Measurements from ENCODE around the gene CNTNAP2.
A peak's percentile ranks its signal among the peaks of the same experiment; 100 is the strongest.

CNTNAP2 gene

DNA sequence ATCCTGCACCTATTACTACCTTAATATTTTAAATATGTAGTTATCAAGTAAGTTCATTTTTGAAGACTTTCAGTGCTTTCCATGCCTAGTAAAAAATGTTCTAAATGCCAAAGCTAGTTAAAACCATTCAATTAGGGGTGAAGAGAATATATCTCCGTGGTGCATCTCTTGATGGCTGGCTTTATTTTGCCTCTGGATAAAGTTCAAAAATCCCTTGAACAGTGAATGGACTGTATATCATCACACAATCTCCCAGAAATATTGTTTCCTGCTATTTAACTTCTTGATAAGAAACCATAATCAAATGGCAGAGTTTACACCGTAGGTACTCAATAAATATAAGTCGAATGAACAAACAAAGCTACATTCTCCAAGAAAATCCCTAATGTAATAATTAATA, 1360.9 kb downstream of the CNTNAP2 start:
- Mint-ChIP-seq H3K9me3 (peaks cover 6 to 22% of the 10 kb centered on the region in 2 donors), H3K4me3 (no peak overlapping the region), H3K27ac (no peak overlapping the region), H3K4me1 (no peaks in the 10 kb centered on the region), H3K27me3 (no peaks in the 10 kb centered on the region)
- no peak for ATAC-seq
- no peak for DNase-seq

DNA sequence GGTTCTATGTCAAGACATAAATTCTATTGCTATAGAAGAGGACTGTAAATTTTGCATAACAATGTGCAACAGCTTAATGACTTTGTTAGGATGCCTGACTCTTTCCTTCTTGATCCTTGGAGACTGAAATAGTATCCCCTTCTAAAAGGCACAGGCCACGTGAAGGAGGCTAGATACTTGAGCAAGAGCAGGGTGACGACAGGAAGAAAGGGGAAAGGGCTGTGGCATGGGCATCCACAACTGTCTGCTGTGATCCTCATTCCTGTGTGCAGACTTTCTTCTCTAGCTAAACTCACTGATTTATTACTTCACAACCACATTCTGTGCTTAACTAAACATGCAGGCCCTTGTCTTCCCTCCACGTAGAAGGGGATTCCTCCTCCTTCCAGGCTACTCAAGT, 1362.2 kb downstream of the CNTNAP2 start:
- H3K4me1 Mint-ChIP-seq = no peaks in the 10 kb centered on the region
- no peak for ATAC-seq

DNA sequence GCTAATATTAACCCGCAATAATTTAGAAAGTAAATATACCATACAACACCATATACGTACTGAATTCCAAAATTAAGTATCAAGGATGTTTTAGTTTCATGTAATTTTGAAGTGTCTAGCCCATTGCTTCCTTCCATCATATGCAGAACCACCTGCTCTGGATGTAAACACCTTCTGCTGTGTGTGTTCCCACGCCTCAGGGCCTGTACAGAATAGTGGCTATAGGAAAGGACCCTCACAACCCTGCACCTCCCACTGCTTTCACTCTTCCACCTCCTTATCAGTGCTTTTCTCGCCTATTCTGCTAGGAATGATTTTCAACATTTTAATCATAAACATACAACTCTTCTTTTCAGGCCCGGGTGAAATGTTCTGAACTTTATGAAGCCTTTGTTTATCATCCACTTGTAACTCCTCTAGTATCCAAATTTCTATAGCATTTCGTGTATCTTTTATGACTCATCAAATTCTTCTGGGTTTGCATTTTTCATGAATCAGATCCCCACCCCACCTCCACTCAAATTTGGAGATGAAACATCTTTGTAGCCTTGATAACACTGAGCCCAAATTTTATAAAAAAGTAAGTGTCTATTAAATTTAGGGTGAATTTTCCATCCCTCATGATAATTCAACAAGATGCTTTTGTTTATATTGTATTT, 1367.2 kb downstream of the CNTNAP2 start:
- no peak overlapping the region for H3K27ac Mint-ChIP-seq
- H3K27me3 Mint-ChIP-seq = no peaks in the 10 kb centered on the region
- no peak for DNase-seq
- no peak overlapping the region for H3K4me3 Mint-ChIP-seq
- no peaks in the 10 kb centered on the region for H3K4me1 Mint-ChIP-seq
- no peak for ATAC-seq
- H3K9me3 Mint-ChIP-seq = peaks cover 0 to 6% of the 10 kb centered on the region in 2 donors

More for the DNA sequence above, 1362.2 kb downstream of the CNTNAP2 start:
- Mint-ChIP-seq H3K27me3 (no peaks in the 10 kb centered on the region), H3K27ac (no peak overlapping the region), H3K4me3 (no peak overlapping the region), H3K9me3 (peaks cover 0 to 14% of the 10 kb centered on the region in 2 donors)
- DNase-seq = no peak

DNA sequence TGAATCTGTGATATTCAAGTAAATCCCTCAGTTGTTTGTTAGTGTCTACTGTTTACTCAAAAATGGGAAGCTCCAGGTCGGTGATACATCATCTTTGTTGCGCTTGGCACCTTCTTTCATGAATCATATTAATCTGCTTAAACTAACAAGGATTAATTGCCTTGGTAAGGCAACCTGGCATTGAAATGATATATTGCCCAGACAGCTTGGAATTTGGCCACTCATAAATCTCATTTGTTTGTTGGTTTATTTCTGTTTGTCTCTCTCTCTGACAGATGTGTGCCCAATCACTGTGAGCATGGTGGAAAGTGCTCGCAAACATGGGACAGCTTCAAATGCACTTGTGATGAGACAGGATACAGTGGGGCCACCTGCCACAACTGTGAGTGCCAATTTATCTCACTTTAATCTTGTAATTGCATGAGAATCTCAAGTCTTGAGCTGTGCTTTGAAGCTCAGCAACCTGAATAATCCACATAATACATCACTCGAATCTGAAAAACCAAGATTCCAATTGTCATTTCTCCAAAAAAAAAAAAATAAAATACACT, 1369.1 kb downstream of the CNTNAP2 start:
- no peaks in the 10 kb centered on the region for H3K4me1 Mint-ChIP-seq
- no peak for DNase-seq
- no peaks in the 10 kb centered on the region for H3K27me3 Mint-ChIP-seq
- H3K27ac Mint-ChIP-seq = no peak overlapping the region
- H3K4me3 Mint-ChIP-seq = no peak overlapping the region
- H3K9me3 Mint-ChIP-seq = peaks cover 0 to 7% of the 10 kb centered on the region in 2 donors
- no peak for ATAC-seq

DNA sequence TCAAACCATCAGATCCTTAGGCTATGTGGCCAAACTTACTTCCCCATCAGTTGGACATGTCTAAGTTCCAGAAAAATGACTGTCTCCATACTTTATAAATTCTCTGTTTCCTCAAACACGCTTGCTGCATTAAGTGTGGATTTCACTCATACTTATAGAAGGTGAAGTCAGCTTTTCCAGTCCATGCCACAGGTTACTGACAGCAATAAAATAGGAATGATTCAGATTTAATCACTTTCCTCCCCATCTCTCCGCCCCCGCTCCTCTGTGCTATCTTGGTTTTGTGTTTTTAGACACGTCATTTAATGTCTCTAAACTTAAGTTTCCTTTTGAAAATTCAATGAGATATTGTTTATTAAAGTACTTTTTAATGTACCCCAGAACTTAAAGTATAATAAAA, 1376.0 kb downstream of the CNTNAP2 start:
- ATAC-seq (no peak), DNase-seq (no peak)
- no peak overlapping the region for H3K4me3 Mint-ChIP-seq
- no peak overlapping the region for H3K27ac Mint-ChIP-seq
- H3K9me3 Mint-ChIP-seq = peaks cover 0 to 13% of the 10 kb centered on the region in 2 donors
- H3K27me3 Mint-ChIP-seq = no peaks in the 10 kb centered on the region
- H3K4me1 Mint-ChIP-seq = no peaks in the 10 kb centered on the region

DNA sequence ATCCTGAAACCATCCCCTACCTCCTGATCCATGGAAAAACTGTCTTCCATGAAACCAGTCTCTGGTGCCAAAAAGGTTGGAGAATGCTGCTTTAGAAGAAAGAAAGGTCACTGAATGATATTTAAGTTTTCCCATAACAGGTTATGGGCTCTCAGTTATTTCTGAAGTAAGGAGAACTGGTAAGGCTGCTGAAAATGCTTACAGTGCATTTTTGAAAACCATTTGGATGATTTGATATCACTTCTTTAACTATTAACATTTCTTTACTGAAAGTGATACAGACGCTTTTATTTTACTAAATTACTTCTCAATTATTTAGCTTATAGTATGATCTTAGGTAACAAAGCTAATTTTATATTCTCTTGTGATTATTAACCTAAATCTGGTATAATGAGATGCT, 1379.6 kb downstream of the CNTNAP2 start:
- Mint-ChIP-seq H3K4me3 (no peak overlapping the region), H3K27ac (no peak overlapping the region), H3K4me1 (no peaks in the 10 kb centered on the region), H3K9me3 (peaks cover 0 to 4% of the 10 kb centered on the region in 2 donors), H3K27me3 (no peaks in the 10 kb centered on the region)
- DNase-seq = no peak
- no peak for ATAC-seq

DNA sequence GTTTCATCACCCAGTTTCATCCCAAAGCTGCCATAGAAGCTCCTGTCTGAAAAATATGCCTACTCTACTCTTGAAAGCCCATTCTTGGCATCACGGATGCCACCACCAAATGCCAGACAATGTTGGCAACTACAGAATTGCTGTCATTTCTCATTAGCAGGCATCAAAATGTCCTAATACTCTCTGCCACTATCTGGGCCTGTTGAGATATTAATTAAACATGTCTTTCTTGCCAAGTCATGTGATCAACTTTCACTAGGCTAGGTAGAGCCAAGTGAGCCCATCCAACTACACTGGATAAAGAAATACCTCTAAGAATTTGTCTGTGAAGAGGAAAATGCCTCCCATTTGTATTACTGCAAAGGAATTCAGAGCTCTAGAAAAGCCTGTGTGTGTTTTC, 1380.6 kb downstream of the CNTNAP2 start:
- ATAC-seq (no peak), DNase-seq (no peak)
- Mint-ChIP-seq H3K27me3 (no peaks in the 10 kb centered on the region), H3K4me3 (no peak overlapping the region), H3K27ac (no peak overlapping the region), H3K9me3 (no peaks in the 10 kb centered on the region), H3K4me1 (no peaks in the 10 kb centered on the region)

DNA sequence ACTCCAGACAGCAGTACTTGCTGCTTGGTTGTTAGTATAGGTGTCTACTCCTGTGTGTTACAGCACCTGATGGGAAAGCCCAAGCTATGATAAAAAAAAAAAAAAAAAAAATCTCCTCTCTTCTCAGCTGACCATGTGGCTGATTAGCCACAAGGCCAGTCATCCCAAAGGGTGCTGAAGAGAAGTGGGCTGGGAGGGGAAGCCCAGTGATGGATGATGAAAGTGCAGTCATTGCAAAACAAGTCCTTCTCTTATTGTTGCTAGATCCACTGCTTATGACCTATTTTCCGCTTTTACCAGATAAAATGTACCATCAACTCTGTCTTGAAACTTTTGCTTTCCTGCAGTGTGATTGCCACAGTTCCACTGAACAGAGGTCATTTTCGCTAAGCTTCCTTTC, 1381.5 kb downstream of the CNTNAP2 start:
- no peak overlapping the region for H3K4me3 Mint-ChIP-seq
- no peak overlapping the region for H3K27ac Mint-ChIP-seq
- no peaks in the 10 kb centered on the region for H3K9me3 Mint-ChIP-seq

DNA sequence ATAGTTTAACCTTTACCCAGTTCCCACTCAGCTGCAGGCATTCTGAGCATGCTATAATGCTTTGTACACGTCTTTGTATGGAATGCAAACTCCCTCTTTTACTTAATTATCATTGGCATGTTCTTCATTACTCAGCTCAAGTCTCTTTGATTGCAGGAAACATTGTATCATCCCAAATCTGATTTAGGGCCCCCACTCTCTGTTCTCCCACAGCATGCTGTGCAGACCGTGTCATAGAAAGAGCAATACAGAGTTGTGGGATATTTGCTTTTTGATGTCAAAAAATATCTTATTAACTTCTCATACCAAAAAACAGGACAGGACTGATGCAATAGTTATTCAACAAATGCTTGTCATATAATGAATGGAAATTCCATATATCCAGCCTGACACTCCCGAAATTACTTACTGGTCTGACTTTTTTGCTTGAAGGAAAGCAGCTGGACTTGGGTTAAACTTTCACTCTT, 1392.5 kb downstream of the CNTNAP2 start:
- Mint-ChIP-seq H3K9me3 (peaks cover 0 to 25% of the 10 kb centered on the region in 2 donors), H3K27ac (no peak overlapping the region), H3K27me3 (no peaks in the 10 kb centered on the region), H3K4me1 (no peaks in the 10 kb centered on the region), H3K4me3 (no peak overlapping the region)
- DNase-seq (no peak), ATAC-seq (no peak)

More for the DNA sequence above, 1381.5 kb downstream of the CNTNAP2 start:
- DNase-seq = no peak
- no peaks in the 10 kb centered on the region for H3K27me3 Mint-ChIP-seq
- no peak for ATAC-seq
- no peaks in the 10 kb centered on the region for H3K4me1 Mint-ChIP-seq

DNA sequence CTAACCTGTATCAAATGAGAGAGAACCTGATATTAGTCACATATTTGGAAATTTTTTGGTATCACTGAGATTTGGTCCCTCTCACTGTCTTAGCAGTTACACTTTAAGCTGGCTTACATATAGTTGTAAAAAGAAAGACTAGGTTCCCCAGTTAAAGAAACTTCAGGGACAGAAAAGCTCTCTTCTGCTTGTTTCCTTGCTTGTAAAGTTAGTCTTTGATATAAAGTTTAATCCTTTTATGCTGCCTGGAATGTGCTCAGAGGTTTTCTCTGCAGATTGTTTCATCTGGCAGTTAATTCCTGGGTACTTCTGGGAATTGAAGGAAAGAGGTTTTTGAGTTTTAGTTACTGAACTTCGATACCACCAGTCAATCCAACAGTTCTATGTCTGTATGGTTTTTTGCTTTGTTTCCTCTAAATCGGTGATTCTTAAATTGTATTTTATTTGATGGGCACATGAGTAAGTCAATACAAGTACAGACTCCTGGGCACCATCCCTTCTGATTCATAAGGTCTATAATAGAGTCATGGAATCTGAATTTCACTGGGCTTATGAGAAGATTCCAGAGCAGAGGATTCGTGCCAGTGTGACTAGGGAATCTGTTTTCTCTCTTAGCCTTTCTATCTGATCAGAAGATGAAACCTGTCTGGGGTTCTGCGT, 1393.1 kb downstream of the CNTNAP2 start:
- ATAC-seq (no peak), DNase-seq (no peak)
- H3K4me1 Mint-ChIP-seq = no peaks in the 10 kb centered on the region
- H3K9me3 Mint-ChIP-seq = peaks cover 2 to 26% of the 10 kb centered on the region in 2 donors
- no peaks in the 10 kb centered on the region for H3K27me3 Mint-ChIP-seq
- no peak overlapping the region for H3K4me3 Mint-ChIP-seq
- H3K27ac Mint-ChIP-seq = no peak overlapping the region

DNA sequence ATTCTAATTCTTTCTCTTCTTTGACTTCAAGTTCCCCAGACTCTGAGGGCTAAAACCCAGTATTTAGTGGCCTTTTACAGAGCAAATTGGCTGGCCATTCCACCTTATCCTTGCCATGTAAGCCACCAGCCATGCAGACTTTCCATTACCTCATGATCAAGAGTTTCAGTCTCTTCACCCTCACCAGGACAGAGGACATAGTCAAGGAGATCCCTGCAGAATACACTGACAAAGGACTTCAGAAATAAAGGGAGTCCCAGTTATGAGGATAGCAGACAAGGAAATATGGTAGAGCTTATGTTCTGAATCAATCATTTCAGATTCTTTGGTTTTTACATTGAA, 1393.6 kb downstream of the CNTNAP2 start:
- Mint-ChIP-seq H3K27me3 (no peaks in the 10 kb centered on the region), H3K9me3 (peaks cover 7 to 30% of the 10 kb centered on the region in 2 donors), H3K4me1 (no peaks in the 10 kb centered on the region), H3K27ac (no peak overlapping the region), H3K4me3 (no peak overlapping the region)
- DNase-seq (no peak), ATAC-seq (no peak)

DNA sequence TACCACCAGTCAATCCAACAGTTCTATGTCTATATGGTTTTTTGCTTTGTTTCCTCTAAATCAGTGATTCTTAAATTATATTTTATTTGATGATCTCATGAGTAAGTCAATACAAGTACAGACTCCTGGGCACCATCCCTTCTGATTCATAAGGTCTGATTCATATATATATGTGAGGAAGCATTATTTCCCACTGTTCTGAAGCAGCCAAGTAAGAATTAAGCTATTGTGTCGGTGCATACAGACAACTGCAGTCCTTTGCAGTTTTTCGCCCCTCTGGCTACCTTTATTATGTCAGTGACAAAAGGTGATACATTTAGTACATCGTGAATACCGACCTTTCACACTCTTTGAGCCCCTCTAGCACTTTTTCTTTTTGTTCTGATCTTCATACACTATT, 1394.3 kb downstream of the CNTNAP2 start:
- Mint-ChIP-seq H3K27ac (no peak overlapping the region), H3K4me1 (no peaks in the 10 kb centered on the region), H3K4me3 (no peak overlapping the region), H3K9me3 (peaks cover 7 to 30% of the 10 kb centered on the region in 2 donors), H3K27me3 (no peaks in the 10 kb centered on the region)
- no peak for ATAC-seq
- DNase-seq = no peak

DNA sequence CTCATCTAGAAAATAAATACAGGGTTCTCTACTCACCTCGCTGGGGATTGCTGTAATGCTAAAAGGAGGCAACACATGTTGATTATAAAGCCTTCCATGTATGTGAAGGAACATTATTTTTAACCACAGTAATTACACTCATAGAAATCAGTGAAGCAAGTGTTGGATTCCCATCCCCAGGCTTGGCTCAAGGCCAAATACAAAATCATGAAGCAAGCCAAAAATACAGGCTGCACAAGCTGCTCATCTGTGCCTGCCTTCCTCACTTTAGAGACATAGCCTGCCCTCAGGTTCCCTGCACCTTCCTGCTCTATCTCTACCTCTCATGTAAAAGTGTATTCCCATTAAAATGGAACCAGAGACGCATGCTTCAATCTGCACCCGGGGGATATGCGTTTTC, 1396.8 kb downstream of the CNTNAP2 start:
- Mint-ChIP-seq H3K9me3 (peaks cover 11 to 14% of the 10 kb centered on the region in 2 donors), H3K4me3 (no peak overlapping the region), H3K27me3 (no peaks in the 10 kb centered on the region), H3K27ac (no peak overlapping the region), H3K4me1 (no peaks in the 10 kb centered on the region)
- DNase-seq = no peak
- no peak for ATAC-seq

DNA sequence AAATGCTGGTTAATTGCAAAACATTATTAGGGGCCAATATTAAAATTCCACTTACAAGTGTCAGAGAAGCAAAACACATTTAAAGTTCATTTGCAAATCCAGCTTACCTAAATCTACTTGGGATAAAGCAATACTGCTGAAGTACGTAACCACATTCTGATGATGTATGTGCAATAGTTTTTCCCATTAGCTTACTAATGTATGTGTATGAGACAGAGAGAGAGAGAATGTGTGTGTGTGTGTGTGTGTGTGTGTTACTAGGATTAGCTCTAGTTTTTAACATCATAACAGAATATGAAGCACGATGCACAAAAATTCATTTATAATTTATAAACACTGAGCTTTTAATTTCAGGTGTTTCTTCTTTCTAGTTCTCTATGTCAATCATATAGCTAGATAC, 1399.8 kb downstream of the CNTNAP2 start:
- Mint-ChIP-seq H3K4me1 (no peaks in the 10 kb centered on the region), H3K4me3 (no peak overlapping the region), H3K27ac (no peak overlapping the region), H3K9me3 (peaks cover 11% of the 10 kb centered on the region in 2 donors), H3K27me3 (no peaks in the 10 kb centered on the region)
- DNase-seq (no peak), ATAC-seq (no peak)

DNA sequence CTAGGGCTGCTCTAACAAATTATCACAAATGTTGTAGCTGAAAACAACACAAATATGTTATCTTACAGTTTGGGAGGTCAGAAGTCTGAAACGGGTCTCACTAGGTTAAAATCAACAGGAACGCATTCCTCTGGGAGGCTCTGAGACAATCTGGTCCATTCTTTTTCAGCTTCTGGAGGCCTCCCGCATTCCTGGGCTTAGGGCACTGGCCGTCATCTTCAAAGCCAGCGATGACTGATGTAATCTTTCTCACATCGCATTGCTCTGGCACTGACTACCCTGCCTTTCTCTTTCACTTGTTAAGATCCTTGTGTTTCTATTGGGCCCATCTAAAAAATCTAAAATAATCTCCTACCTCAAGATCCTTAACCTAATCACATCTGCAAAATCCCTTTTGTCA, 1402.5 kb downstream of the CNTNAP2 start:
- Mint-ChIP-seq H3K4me3 (no peak overlapping the region), H3K9me3 (peaks cover 11 to 17% of the 10 kb centered on the region in 2 donors), H3K27ac (peak overlapping the region in 1 of 2 donors; percentile 30), H3K27me3 (no peaks in the 10 kb centered on the region), H3K4me1 (no peaks in the 10 kb centered on the region)
- DNase-seq (no peak), ATAC-seq (no peak)

DNA sequence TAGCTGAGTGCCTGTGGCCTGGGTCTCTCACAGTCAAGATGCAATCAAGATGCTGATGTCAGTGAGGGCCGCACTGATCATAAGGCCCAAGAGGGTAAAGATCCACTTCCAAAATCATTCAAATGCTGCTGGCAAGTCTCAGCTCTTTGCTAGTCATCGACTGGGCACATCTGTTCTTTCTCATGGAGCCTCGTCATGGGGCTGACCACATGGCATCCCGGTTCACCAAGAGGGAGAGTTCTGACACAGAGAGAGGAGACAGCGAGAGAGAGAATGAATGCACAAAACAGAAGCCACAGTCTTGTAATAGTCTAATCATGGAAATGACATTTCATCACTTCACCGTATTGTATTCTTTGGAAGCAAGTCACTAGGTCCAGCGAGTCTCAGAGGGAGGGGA, 1406.5 kb downstream of the CNTNAP2 start:
- Mint-ChIP-seq H3K27ac (peak overlapping the region in 1 of 2 donors; percentile 40), H3K4me3 (no peak overlapping the region), H3K4me1 (no peaks in the 10 kb centered on the region), H3K27me3 (no peaks in the 10 kb centered on the region), H3K9me3 (peaks cover 3 to 13% of the 10 kb centered on the region in 2 donors)
- no peak for ATAC-seq
- DNase-seq = no peak
